AG09309 (cell line): ENCODE results near the gene CTNNA1.

Experiments
- DNase-seq: peaks from one replicate; pipeline ENCODE4 v3.0.0-alpha.2; 2010; ENCODE audit warnings: low read depth
- H3K4me3 ChIP-seq: 2 replicates; pipeline ENCODE4 v1.5.1; 2011; ENCODE audit warnings: mild to moderate bottlenecking, low read depth, low read length, moderate library complexity; ENCODE audit not compliant: control insufficient read depth
- CTCF ChIP-seq: IDR thresholded peaks from 2 replicates; pipeline ENCODE4 v1.5.1; 2011; ENCODE audit warnings: mild to moderate bottlenecking, low read depth, low read length, inconsistent platforms; ENCODE audit not compliant: insufficient read depth, control insufficient read depth; ENCODE audit errors: missing control alignments

Gene CTNNA1

GRCh38 chr5:138954257-138955012 is 201.2 kb downstream of the CTNNA1 start:
- DNase-seq = no peak
- TF ChIP-seq CTCF = no peak

GRCh38 chr5:138955013-138955660 is 201.9 kb downstream of the CTNNA1 start:
- no peak for TF ChIP-seq CTCF
- DNase-seq = no peak
- H3K4me3 ChIP-seq = no peak overlapping the region

More at GRCh38 chr5:138954257-138955012, 201.2 kb downstream of the CTNNA1 start:
- H3K4me3 ChIP-seq = no peak overlapping the region

GRCh38 chr5:138955671-138956295 is 202.6 kb downstream of the CTNNA1 start:
- no peak for DNase-seq
- no peak for TF ChIP-seq CTCF
- no peak overlapping the region for H3K4me3 ChIP-seq

- no peak for TF ChIP-seq CTCF
- no peak for DNase-seq
Measured at GRCh38 chr5:138956801-138957200, 203.6 kb downstream of the CTNNA1 start.

GRCh38 chr5:138960145-138960692 is 207.0 kb downstream of the CTNNA1 start:
- TF ChIP-seq CTCF = no peak
- H3K4me3 ChIP-seq = no peak overlapping the region
- DNase-seq = no peak

More at GRCh38 chr5:138956801-138957200, 203.6 kb downstream of the CTNNA1 start:
- no peak overlapping the region for H3K4me3 ChIP-seq

GRCh38 chr5:138961221-138961620 is 208.0 kb downstream of the CTNNA1 start:
- TF ChIP-seq CTCF = no peak
- no peak overlapping the region for H3K4me3 ChIP-seq
- no peak for DNase-seq
